CD4-positive, alpha-beta T cell treated with Interleukin-12 subunit alpha and Interleukin-12 subunit beta, for 1 hour (primary cell): ENCODE data around the gene KIRREL2.
"Not testable (repeated sequence)": the region's sequence is repeated elsewhere in the genome, so short reads cannot be mapped to it uniquely, and the experiment has no call there.

ENCODE experiments used
- DNase-seq: peaks from one replicate; pipeline ENCODE4 v3.0.0-alpha.2; 2020

KIRREL2 gene

DNA sequence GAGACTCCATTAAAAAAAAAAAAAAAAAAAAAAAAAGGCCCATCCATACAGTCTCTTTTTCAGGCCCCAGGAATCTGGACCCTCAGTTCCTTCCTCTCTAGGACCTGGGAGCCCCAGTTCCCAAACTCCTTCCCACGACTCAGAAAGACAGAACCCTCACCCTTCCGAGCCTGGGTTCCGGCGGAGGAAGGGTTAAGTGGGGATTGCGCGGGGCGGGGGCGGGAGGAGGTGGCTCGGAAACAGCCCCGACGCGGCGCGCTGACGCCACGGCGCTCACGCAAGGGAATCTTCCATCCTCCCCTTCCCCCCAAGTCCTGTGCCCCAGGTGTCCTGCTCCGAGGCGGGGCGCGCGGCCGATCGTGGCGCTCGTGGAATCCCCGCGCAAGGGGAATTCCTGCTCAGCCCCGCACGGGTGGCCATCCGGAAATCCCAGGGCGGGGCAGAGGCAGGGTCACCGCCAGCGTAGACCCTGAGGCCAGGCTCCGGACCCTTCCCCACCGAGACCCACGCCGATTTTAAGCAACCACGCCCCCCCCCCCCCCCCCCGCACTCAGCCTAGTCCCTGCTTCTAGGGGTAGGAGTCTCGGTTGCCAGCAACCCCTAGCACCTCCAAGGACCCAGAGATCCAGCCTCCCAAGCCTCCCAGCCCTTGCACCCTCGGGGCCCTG, 43.0 kb downstream of the KIRREL2 start:
- peak; percentile 90 for DNase-seq

DNA sequence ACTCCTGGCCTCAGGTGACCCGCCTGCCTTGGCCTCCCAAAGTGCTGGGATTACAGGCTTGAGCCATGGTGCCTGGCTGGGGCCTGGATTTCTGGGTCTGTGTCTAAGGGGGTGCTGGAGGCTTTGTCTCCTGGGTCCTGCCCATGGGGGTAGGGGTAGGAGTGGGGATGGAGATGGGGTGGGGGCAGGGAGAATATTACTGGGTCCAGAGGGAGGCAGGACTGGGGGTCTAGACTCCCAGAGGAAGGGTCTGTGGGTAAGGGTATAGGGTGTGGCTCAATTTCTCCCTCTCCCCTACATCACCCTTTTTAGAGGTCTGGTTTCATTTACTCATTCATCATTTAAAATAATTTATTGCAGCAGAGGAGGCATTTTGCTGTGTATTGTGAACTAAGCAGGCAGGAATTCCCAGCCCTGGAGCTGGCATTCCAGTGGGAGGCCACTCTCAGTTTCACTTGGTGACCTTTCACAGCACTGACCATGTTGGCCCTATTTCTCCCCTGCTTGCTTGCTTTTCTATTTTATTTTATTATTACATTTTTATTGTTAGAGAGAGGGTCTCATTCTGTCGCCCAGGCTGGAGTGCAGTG, 44.4 kb downstream of the KIRREL2 start:
- DNase-seq = no peak

DNA sequence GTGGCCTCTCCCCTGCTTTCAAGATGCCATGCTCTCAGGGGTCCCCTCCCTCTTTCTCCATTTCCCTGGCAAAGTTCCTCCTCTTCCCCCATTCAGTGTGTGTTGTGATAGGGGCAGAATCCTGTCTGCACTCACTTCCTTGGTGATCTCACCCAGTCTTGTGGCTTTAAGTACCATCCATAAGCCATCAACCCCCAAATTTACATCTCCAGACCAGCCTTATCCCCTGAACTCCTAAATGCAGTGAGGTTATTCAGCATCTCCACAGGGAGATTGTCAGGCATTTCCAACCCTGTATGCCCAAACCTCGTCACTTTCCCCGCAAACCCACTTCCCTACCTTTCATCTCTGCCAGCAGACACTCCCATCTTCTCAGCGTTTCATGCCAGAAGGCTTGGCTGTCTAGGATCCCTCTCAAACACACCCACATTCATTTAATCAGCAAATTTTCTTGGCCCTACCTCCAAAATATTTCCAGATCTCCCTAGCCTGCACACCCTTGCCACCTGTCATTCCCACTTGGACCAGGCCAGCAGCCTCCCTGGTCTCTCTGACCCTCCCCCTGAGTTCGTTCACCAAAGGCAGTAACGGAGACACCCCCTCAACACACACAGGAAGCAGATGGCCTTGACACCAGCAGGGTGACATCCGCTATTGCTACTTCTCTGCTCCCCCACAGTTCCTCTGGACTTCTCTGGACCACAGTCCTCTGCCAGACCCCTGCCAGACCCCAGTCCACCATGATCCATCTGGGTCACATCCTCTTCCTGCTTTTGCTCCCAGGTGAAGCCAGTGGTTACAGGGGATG, 45.3 kb downstream of the KIRREL2 start, which contains the start of gene HCST:
HCST (plus strand) TSS at position 676 of the 808 bp plus-strand sequence; CDS start at position 741, 65 bp downstream.
- peak; percentile 61 for DNase-seq

- no peak for DNase-seq
Measured at GRCh38 chr19:35902870-35903475, 46.3 kb downstream of the KIRREL2 start.

- DNase-seq = peak; percentile 93
Measured at GRCh38 chr19:35903550-35904179, 47.0 kb downstream of the KIRREL2 start.

GRCh38 chr19:35904311-35905068, 47.8 kb downstream of the KIRREL2 start:
- DNase-seq = no peak

DNA sequence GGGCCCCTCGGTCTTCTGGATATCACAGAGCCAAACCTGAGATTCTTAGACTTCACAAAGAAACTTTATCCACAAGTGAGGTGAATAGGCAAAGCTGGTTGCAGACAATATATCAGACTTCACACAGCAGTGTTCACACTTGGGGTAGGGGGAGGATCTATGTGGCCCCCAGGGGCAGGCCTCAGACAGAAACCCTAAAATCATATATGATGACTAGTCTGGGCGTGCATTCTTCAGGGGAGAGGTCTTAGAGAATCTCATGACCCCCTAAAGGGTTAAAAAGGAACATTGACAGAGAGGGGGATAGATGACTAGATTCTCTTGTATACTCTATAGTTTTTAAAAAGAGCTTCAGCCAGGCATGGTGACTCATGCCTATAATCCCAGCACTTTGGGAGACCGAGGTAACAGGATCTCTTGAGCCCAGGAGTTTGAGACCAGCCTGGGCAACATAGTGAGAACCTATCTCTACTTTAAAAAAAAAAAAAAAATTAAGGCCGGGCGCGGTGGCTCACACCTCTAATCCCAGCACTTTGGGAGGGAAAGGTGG, 48.5 kb downstream of the KIRREL2 start:
- DNase-seq = no peak

GRCh38 chr19:35907377-35907745, 50.6 kb downstream of the KIRREL2 start:
- no peak for DNase-seq

- DNase-seq = no peak
Measured at GRCh38 chr19:35908010-35908441, 51.3 kb downstream of the KIRREL2 start, which contains the start of gene TYROBP. Gene TYROBP (minus strand): TSS chr19:35908295. CDS start chr19:35908228, 67 bp downstream.

- peak; percentile 50 for DNase-seq
Measured at GRCh38 chr19:35908973-35909683, 52.4 kb downstream of the KIRREL2 start.

- DNase-seq = no peak
Measured at GRCh38 chr19:35909684-35910035, 52.9 kb downstream of the KIRREL2 start.

- DNase-seq = not testable (repeated sequence)
Measured at GRCh38 chr19:35910355-35910754, 53.6 kb downstream of the KIRREL2 start.

- DNase-seq = no peak
Measured at GRCh38 chr19:35911173-35911572, 54.5 kb downstream of the KIRREL2 start.

DNA sequence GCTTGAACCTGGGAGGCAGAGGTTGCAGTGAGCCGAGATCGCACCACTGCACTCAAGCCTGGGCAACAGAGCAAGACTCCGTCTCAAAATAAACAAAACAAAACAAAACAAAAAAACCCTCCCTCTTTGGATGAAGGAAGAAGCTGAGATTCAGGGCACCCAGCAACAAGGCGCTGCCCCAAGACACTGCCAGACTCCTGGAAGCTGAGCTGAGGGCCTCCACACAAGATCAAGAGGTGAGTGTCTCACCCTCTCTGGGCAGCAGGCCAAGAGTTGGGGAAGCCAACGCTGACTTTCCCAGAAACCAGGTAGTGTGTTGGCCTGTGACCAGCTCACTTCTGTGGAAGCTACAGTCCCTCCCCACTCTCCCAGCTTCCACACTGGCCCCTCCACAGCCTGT, 55.1 kb downstream of the KIRREL2 start:
- no peak for DNase-seq

- no peak for DNase-seq
Measured at GRCh38 chr19:35913589-35913988, 56.9 kb downstream of the KIRREL2 start.

DNA sequence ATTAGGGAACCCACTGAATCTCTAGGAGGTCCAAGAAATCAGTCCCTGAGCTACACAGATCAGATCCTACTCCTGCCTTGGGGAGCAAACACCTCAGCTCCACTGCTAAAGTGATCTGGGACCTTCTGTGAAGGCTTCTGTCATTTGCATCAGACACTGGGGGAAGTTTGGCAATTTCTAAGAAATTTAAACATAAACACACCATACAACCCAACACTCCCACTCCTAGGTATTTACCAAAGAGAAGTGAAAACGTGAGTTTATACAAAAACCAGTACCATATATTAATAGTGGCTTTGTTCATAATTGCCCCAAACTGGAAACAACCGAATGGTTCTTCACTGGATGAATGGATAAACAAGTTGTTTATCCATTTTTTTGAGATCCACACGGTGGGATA, 58.7 kb downstream of the KIRREL2 start:
- DNase-seq = no peak
